HepG2 (cell line): ENCODE measurements around the gene CXADR. TPM values are rescaled to one million over a fixed set of nuclear protein-coding genes. Genes with fewer than 3 reads are reported as not detected.

Experiments
- BRF2 ChIP-seq: sonication (generic); formaldehyde crosslinking; IDR thresholded peaks from 2 replicates; pipeline ENCODE4 v1.8.1; 2022; ENCODE audit warnings: mild to moderate bottlenecking, missing genetic modification reagents
- HDAC6 ChIP-seq: fragments of 200-600 bp; sonication (generic); IDR thresholded peaks from 2 replicates; pipeline ENCODE4 v1.7.0; 2017; ENCODE audit warnings: mild to moderate bottlenecking, antibody characterized with exemption, low read length, low read depth
- PBX3 ChIP-seq: sonication (generic); formaldehyde crosslinking; IDR thresholded peaks from 2 replicates; pipeline ENCODE4 v1.8.1; 2023; ENCODE audit warnings: missing genetic modification reagents, inconsistent platforms, borderline replicate concordance
- SOX13 ChIP-seq, 3 experiments: fragments of 450-650 bp in 1 of 3; sonication (generic) in 1 of 3; formaldehyde crosslinking in 1 of 3; IDR thresholded peaks in 2 of 3; conservative IDR thresholded peaks in 1 of 3; 2 replicates each; pipeline versions ENCODE4 v1.5.0 to v1.6.1; 2016 to 2020; ENCODE audit warnings: antibody characterized with exemption in 1 of 3, mild to moderate bottlenecking in 1 of 3, missing compliant biosample characterization in 1 of 3, missing genetic modification reagents in 1 of 3, moderate library complexity in 1 of 3
- ZBTB34 ChIP-seq: sonication (generic); formaldehyde crosslinking; IDR thresholded peaks from 2 replicates; pipeline ENCODE4 v1.8.0; 2022; ENCODE audit warnings: mild to moderate bottlenecking, missing genetic modification reagents
- ZNF205 ChIP-seq: IDR thresholded peaks from 2 replicates; pipeline ENCODE4 v1.6.1; 2018; ENCODE audit warnings: missing biosample characterization, missing genetic modification reagents
- ZNF234 ChIP-seq: sonication (generic); formaldehyde crosslinking; conservative IDR thresholded peaks from 2 replicates; pipeline ENCODE4 v1.5.1; 2020; ENCODE audit warnings: mild to moderate bottlenecking, missing genetic modification reagents
- ZNF703 ChIP-seq: sonication (generic); formaldehyde crosslinking; IDR thresholded peaks from 2 replicates; pipeline ENCODE4 v1.5.1; 2020; ENCODE audit warnings: missing genetic modification reagents, mild to moderate bottlenecking, moderate library complexity, borderline replicate concordance
- ZNF740 ChIP-seq: sonication (generic); formaldehyde crosslinking; IDR thresholded peaks from 2 replicates; pipeline ENCODE4 v1.4.0; 2020; ENCODE audit warnings: missing genetic modification reagents
- polyA plus RNA-seq, 8 experiments: library from polyadenylated mRNA; depleted of rRNA in 3 of 8; stranded (reverse) in 7 of 8; unstranded in 1 of 8; fragments of >200 nt; fragmentation: Illumina TruSeq in 4 of 8; extraction: Trizol in 4 of 8; gene quantifications; 2 replicates each; pipeline versions ENCODE4 v1.2.1 to v1.2.3, GENCODE V29; 2011 to 2016; ENCODE audit warnings: low read depth in 4 of 8, missing spikeins in 1 of 8, mixed read lengths in 1 of 8; ENCODE audit not compliant: insufficient read depth in 1 of 8
- total RNA-seq, 5 experiments: library from RNA; depleted of rRNA; stranded (reverse); fragments of >200 nt; fragmentation: Illumina TruSeq; extraction: Trizol; gene quantifications; 2 replicates each; pipeline ENCODE4 v1.2.3, GENCODE V29; 2016; ENCODE audit warnings: low read depth in 1 of 5

Gene CXADR
- total and polyA plus RNA-seq, 2 of the 13 experiments (the other 11 are each of a cell fraction or from before 2014, with no cell fraction given), result 86.8 to 110 TPM

- TF ChIP-seq ZBTB34 (CRISPR knock-in tag) (no peak), BRF2 (CRISPR knock-in tag) (no peak), HDAC6 (no peak), ZNF234 (CRISPR knock-in tag) (no peak), ZNF205 (CRISPR knock-in tag) (no peak), ZNF740 (CRISPR knock-in tag) (no peak), SOX13 (IDR thresholded peaks at IDR 0.05) (no peak), SOX13 (CRISPR knock-in tag; conservative IDR thresholded peaks at IDR 0.05 in 1 of 2, IDR thresholded peaks at IDR 0.05 in 1 of 2) (no peak), PBX3 (no peak), ZNF703 (CRISPR knock-in tag) (no peak)
- TF ChIP-seq, all 625 proteins: peak for 0
These were observed 7.2 kb downstream of the CXADR start (continued) for GRCh38 chr21:17519965-17520609.
